ENCODE measurements around the gene SCFD2.

GRCh38 chr4:52874948-52875347 lies 490.9 kb downstream of the SCFD2 start:
- TF ChIP-seq ZNF274 (IDR thresholded peaks at IDR 0.05; ENCODE audit: low read depth, low read length): no peak
- no peak for TF ChIP-seq SUZ12 (IDR thresholded peaks at IDR 0.05; ENCODE audit: extremely low read depth, insufficient read depth, insufficient read length)
